HG03354 (cell line): ENCODE measurements around the gene RPS24.

Experiments
- ATAC-seq: cut with Tn5 transposase; IDR thresholded peaks from one replicate; pipeline ENCODE4 v1.9.1; 2021; ENCODE audit warnings: mild to moderate bottlenecking; ENCODE audit not compliant: unreplicated experiment, poor library complexity, severe bottlenecking

RPS24 gene

DNA sequence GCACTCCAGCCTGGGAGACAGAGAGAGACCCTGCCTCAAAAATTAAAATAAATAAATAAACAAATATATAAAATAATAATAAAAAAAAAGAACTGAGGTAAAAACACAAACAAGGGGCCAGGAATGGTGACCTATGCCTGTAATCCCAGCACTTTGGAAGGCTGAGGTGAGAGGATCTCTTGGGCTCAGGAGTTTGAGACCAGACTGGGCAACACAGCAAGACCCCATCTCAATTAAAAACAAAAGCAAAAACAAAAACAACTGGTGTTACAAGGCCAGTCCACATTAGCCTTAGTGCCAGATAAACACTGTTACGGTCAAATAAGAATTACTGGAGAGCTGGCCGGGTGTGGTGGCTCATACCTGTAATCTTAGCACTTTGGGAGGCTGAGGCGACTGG lies 9.9 kb upstream of the RPS24 start:
- ATAC-seq = no peak

DNA sequence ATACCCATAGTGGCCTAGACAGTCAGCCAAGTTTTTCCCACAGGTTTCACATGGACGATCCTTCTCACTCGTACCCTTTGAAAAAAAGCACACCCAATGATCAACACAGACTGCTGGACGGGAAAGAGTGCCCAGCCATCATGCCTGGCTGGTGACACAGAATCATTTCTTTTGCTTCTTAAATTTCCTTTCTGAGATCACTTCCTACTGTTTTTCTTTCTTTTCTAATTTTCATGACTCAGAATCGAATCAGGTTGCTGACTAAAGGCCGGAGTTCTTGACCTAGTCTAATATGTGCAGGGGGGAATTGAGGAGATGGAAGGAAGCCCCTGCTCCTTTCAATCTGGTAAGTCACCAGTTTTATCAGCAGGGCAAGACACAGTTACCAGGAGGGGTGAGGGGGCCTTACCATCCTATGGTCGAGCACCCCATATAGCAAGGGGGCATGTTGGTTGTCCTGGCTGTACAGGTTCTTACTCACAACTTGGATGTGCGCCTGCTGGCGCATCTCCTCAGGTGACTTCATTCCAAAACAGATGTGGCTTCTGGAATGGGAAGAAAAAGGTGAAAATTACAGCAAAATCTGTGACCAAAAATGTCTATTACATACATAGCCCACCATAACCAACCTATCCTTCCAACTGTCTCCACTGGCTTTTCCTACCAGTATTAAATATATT lies 7.8 kb upstream of the RPS24 start:
- ATAC-seq = no peak

DNA sequence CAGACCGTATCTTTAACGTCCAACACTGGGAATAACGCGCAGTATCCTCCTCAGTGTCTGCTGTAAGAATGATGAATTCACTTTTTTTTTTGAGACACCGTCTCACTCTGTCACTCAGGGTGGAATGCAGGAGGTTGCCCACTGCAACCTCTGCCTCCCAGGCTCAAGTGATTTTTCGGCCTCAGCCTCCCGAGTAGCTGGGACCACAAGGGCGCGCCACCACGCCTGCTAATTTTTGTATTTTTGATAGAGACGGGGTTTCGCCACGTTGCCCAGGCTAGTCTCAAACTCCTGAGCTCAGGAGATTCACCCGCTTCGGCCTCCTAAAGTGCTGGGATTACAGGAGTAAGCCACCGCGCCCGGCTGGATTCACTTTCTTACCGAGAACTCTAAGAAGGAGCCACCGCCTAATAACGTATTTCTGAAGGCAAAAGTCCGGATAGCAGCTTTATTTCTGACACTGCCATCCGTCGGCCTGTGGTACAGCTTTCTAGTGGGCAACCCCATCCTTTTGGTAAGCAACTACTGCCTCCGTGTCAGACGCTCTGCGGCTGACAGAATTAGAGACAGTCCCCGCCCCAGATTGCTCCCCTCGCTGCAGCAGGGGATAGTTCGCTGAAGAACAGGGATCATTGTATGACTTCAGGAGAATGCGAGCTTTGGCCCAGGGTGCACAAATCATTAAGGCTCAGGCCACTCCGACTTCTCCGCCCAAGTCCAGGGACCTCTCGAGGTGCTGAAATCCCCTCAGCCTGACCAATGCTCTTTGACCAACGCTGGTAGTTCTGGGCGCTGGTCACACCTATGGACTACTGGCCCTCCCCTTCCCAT lies 5.0 kb upstream of the RPS24 start:
- ATAC-seq = peak; percentile 6

DNA sequence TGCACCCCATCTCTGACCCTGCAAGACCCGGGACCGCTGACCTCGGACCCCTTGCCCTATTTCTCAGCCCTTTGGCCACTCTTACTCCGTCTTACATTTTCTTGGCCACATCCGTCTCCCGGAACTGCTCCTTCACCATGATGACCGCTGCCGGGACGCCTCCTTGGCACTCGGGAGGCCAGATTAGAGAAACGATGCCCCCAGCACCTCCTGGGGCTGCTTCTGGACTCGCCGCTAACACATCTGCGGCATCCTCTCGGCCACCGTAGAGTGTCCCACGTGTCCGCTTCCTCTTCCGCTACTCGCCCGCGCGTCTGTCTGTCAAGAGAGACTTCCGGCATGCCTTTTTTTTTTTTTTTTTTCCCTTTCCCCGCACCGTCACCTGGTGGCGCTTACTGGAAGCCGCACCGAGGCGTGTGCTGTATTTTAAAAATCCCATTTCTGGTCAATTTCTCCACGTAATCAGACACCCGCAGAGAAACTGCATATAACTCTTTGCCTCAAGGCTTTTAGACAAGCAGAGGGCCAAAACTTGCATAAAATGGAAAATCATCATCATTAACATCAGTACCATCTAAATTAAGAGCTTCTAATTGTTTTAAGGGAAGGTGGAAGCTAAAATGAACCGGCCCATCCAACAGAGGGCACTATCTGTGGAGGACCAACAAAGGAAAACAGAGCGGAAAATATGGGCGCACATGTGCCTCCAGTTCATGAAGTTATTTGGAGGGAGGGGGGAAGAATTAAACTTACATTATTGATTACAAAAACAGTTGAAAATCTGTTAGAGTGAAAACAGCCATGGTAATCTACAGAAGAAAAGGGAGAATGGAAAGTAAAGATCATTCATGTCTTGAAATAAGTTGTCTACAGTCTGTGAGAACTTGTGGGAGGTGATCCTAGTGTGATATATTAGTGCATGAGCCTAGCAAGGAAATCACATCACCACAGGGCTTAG lies 4.1 kb upstream of the RPS24 start, which contains the start of gene POLR3A:
POLR3A (minus strand) TSS at position 247 of the 958 bp plus-strand sequence; CDS start at position 139, 108 bp downstream.
- peak; percentile 70 for ATAC-seq

GRCh38 chr10:78033387-78033636 lies 351 bp upstream of the RPS24 start:
- ATAC-seq = no peak

- no peak for ATAC-seq
Measured at GRCh38 chr10:78035025-78035424, 1.4 kb downstream of the RPS24 start.

- ATAC-seq = no peak
Measured at GRCh38 chr10:78035437-78035836, 1.8 kb downstream of the RPS24 start.

GRCh38 chr10:78035933-78036583 lies 2.4 kb downstream of the RPS24 start:
- no peak for ATAC-seq

- no peak for ATAC-seq
Measured at GRCh38 chr10:78038105-78038504, 4.4 kb downstream of the RPS24 start.

DNA sequence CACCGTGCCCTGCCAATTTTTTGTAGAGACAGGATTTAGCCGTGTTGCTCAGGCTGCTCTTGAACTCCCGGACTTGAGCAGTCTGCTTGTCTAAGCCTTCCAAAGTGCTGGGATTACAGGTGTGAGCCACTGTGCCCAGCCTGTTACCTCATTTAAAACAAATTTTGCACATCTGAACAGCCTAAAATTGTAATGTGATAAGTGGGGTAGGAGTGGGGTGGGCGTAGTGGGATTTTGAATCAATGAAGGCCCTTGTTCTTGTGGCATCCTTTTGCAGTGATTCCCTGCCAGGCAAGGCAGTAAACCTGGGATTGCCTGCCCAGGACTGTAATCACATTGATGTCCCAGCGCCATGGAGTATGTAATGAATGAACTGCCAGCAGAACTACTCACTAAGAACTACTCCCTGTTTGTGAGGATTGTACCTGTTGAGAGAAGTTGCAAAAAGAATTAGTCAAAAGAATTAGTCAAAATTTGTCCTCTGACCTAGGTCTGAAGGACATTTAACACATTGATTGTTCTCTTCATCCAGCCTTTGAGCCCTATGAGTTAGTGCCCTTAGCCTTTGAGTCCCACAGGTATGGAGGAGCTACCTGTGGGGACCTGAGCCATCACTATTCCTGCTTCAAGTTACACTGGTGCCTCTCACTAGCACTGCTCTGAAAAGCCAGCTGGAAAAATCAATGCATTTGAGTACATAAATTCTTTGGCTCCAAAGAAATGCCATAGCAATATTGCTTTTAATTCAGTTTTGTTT lies 5.3 kb downstream of the RPS24 start:
- no peak for ATAC-seq

GRCh38 chr10:78039743-78040142 lies 6.1 kb downstream of the RPS24 start:
- no peak for ATAC-seq

GRCh38 chr10:78041170-78042057 lies 7.8 kb downstream of the RPS24 start:
- ATAC-seq = no peak

DNA sequence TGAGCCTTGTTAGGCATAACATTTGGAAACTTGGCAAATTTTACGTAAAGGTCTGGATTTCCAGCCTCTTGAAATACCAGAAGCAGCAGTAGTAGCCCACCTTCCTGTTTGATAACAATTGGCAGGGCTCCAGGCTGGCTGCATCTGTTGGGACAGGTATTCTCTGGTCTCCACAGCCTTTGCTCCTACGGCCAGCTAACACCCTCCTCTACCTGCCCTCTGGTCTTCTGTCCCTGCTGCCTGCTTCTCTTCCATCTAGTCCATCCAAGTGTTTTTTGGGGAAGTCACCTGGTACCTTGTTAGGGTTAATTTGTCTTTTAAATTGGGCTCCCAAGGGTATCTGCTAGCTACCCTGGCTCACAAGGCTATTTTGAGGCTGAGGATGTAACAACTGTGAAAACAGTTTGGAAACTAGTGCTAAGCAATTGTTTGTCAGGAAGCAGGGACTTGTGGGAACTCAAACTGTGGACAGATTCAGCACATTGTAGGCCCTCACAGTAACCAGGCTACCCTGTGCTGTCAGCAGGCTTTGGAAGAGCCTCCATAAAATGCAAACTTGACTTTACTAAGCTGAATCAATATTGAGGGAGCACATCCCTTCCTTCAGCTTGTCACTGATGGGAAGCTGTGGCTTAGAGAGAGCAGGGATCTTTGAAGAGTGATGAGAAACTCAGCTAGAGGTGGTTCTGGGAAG lies 8.5 kb downstream of the RPS24 start:
- ATAC-seq = no peak

- ATAC-seq = no peak
Measured at GRCh38 chr10:78042752-78043104, 9.1 kb downstream of the RPS24 start.

DNA sequence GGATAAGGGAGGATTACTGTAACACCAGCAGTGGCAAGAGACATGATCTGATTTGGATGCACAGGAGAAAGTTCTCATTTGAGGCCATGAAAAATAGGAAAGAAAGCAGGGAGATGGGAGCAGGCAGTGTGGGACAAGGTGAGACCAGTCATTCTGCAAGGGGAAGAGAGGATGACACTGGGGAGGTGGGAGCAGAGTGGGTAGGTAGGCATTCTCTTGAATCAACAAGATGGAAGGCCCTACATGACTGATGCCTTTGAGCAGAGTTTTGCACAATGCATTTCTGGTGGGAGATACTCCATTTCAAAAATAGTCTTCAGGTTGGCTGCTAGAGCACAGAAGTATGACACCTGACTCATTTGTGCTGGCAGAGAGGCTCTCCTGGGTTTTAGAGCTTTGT lies 10.5 kb downstream of the RPS24 start:
- no peak for ATAC-seq

DNA sequence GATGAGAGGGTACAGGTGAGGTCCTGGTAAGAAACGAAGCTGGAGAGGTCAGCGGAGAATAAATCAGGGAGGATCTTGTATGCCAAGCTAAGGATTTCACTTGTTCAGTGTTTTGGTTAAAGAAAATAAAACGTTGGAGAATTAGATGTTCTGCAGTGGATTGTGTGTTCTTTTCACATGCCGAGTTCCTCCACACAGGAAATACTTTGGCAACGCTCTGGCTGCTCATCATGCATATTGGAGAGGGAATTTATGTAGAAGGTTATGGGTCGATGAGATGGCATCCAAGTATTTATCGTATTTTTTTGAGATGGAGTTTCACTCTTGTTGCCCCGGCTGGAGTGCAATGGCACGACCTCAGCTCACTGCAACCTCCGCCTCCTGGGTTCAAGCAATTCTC lies 11.0 kb downstream of the RPS24 start:
- ATAC-seq = no peak

GRCh38 chr10:78045237-78045636 lies 11.6 kb downstream of the RPS24 start:
- peak; percentile 61 for ATAC-seq

GRCh38 chr10:78045856-78046255 lies 12.2 kb downstream of the RPS24 start:
- no peak for ATAC-seq
